ENCODE results near the gene EMP3.

- TF ChIP-seq, protein P1, sequence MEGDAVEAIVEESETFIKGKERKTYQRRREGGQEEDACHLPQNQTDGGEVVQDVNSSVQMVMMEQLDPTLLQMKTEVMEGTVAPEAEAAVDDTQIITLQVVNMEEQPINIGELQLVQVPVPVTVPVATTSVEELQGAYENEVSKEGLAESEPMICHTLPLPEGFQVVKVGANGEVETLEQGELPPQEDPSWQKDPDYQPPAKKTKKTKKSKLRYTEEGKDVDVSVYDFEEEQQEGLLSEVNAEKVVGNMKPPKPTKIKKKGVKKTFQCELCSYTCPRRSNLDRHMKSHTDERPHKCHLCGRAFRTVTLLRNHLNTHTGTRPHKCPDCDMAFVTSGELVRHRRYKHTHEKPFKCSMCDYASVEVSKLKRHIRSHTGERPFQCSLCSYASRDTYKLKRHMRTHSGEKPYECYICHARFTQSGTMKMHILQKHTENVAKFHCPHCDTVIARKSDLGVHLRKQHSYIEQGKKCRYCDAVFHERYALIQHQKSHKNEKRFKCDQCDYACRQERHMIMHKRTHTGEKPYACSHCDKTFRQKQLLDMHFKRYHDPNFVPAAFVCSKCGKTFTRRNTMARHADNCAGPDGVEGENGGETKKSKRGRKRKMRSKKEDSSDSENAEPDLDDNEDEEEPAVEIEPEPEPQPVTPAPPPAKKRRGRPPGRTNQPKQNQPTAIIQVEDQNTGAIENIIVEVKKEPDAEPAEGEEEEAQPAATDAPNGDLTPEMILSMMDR (conservative IDR thresholded peaks at IDR 0.05) = no peak
- no peak for TF ChIP-seq ZFX (IDR thresholded peaks at IDR 0.05)
Observed at GRCh38 chr19:48329167-48329891, 4.0 kb downstream of the EMP3 start.

Data from C4-2B (cell line).